Measurements from ENCODE around the gene TIFAB.

The TIFAB gene

DNA sequence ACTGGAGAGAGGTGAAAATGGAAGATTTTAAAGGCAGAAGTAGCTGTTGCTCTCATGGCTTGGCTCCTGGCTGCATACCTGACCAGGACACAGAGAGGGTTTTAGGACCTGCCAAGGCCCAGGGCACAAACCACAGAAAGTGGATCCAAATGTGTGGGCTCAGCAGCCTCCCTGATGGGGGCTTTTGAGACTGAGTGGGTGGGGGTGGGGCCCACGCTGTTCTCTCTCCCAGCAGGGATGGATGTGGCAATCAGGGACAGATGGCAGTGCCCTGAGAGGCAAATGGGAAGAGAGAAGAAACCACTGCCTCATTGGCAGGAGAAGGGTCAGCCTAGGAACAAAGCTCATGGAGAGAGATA, 34.9 kb upstream of the TIFAB start:
- TF ChIP-seq, protein P1, sequence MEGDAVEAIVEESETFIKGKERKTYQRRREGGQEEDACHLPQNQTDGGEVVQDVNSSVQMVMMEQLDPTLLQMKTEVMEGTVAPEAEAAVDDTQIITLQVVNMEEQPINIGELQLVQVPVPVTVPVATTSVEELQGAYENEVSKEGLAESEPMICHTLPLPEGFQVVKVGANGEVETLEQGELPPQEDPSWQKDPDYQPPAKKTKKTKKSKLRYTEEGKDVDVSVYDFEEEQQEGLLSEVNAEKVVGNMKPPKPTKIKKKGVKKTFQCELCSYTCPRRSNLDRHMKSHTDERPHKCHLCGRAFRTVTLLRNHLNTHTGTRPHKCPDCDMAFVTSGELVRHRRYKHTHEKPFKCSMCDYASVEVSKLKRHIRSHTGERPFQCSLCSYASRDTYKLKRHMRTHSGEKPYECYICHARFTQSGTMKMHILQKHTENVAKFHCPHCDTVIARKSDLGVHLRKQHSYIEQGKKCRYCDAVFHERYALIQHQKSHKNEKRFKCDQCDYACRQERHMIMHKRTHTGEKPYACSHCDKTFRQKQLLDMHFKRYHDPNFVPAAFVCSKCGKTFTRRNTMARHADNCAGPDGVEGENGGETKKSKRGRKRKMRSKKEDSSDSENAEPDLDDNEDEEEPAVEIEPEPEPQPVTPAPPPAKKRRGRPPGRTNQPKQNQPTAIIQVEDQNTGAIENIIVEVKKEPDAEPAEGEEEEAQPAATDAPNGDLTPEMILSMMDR (IDR thresholded peaks at IDR 0.05; ENCODE audit: low read depth, low read length), result no peak
- no peak overlapping the region for H3K4me3 ChIP-seq (ENCODE audit: low read depth, low read length)

DNA sequence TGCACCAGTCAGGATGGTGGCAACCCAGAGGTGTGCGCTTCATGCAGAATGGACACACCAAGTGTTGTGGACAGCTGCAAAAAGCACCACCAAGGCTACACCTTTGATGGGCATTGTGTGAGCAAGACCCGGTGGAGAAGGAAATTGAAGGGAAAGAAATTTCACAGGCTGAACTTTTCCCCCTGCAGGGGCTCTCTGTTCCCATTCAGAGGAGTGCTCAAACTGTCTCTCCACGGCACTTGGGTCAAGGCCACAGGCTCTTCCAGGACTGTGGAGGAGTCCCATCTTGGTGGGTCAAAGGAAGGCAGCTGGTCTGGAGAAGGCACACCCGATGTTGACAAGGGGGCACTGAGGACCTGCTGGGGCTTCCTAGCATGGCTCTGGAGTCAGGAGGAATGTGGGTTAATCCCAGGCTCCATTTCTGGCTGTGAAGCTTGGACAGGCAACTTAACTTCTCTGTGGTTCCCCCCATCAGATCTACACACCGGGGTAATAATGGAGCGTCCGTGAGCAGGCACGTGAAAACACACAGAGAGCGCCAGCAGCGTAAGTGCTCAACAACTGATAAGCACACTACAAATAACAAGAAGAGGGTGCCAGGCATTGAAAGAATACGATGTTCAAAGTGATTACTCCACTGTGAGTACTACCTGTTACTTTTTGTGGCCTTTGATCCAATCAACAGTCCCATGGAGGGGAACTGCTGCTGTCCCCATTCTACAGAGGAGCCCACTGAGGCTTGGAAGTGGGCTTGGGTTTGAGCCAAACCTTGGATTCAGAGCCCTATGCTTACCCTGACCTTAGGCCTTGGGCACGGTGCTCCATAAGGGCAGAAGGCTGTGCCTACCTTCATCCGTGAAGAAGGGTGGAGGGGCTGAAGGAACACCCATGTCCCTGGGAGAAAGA, 34.2 kb upstream of the TIFAB start:
- TF ChIP-seq, protein P1 (IDR thresholded peaks at IDR 0.05; ENCODE audit: low read depth, low read length), result no peak
- no peak overlapping the region for H3K4me3 ChIP-seq (ENCODE audit: low read depth, low read length)

DNA sequence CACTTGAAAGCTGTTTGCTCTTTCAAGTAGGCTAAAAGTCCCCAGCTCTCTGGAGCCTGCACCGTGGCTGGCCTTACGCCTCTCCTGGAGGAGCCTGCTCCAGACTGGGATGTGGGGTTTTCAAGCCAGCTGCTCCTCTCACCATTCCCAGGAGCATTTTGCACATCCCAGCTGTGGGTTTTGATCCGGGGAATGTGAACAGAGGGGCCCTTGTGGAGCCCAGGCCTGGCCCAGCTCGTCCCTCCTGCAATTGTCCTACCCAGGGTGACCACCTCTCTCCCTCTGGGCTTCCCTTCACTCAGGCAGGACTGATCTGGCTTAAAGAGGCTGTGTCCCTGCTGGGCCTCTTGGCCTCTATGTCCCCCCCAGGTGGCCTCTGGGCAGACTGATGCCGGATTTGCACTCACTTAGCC, 32.5 kb upstream of the TIFAB start:
- no peak overlapping the region for H3K4me3 ChIP-seq (ENCODE audit: low read depth, low read length)
- TF ChIP-seq, protein P1 (IDR thresholded peaks at IDR 0.05; ENCODE audit: low read depth, low read length), result no peak

DNA sequence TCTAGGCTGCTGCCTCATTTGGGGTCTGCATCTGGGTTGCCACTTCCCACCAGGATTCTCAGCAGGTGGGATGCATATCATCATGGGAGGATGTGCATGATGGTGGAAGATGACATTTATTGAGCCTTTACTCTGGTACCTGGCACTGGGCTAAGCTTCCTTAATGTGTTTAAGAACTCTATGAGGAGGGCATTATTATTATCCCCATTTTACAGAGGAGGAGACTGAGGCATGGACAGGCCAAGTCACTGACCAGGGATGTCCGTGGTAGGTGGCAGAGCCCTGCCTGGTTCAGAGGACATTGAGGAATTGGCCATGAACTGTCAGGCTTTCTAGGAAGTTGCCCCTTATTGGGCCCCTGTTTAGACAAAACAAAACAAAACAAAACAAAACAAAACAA, 31.1 kb upstream of the TIFAB start:
- H3K4me3 ChIP-seq (ENCODE audit: low read depth, low read length), result no peak overlapping the region
- TF ChIP-seq, protein P1 (IDR thresholded peaks at IDR 0.05; ENCODE audit: low read depth, low read length), result no peak

DNA sequence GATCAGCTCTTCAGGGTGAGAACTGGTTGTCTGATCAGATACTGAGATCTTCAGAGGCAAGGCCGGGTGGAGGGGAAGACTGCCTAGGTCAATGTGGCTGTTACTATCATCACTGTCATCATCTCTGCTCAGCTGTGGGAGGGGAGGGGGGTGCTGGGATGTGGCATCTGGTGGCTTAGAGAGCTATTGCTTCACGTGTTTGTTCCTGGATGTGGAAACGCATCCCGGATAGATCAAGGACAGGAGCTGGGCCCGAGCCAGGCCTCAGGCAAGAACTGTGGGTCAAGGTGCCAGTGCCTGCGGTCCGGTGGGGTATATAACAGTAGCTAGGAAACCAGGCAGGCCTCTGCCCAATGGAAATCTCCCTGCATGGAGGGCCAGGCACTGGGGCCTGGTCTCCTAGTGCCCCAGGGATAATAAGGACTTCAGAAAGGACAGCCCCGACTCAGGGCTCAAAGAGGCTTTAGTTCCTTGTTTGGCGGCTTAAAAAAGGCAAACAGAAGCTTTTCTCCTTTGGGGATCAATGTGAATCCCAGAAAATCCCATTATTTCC, 30.3 kb upstream of the TIFAB start:
- TF ChIP-seq, protein P1 (IDR thresholded peaks at IDR 0.05; ENCODE audit: low read depth, low read length), result no peak
- H3K4me3 ChIP-seq (ENCODE audit: low read depth, low read length), result no peak overlapping the region

DNA sequence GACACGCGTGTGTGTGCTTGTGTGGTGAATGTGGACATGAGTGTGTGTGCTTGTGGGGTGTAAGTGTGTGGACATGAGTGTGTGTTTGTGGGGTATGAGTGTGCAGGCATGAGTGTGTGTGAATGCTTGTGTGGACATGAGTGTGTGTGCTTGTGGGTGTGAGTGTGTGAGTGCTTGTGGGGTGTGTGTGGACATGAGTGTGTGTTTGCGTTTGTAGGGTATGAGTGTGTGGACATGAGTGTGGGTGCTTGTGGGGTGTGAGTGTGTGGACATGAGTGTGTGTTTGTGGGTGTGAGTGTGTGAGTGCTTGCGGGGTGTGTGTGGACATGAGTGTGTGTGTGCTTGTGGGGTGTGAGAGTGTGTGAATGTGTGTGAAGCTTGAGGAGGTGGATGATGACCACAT, 29.8 kb upstream of the TIFAB start:
- H3K4me3 ChIP-seq (ENCODE audit: low read depth, low read length), result no peak overlapping the region
- TF ChIP-seq, protein P1 (IDR thresholded peaks at IDR 0.05; ENCODE audit: low read depth, low read length), result no peak

DNA sequence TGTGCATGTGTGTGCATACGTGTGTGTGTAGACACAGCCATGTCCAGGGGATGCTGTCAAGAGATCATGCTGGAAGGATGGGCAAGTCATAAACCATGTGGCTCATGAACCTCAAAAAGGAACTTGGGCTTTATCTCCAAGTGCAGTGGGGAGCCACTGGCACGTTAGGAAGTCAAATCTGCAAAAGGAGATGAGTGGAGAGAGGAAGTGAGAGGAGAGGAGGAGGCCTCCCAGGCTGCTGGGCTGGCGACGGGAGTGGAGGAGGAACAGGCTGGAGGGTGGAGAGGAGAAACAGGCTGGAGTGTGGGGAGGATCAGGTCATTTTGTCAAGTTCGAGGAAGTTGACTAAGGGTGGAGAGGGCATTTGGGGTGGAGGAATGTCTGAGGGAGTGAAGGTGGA, 29.2 kb upstream of the TIFAB start:
- TF ChIP-seq, protein P1 (IDR thresholded peaks at IDR 0.05; ENCODE audit: low read depth, low read length), result no peak
- no peak overlapping the region for H3K4me3 ChIP-seq (ENCODE audit: low read depth, low read length)
